ENCODE data around the gene FSTL1.

DNA sequence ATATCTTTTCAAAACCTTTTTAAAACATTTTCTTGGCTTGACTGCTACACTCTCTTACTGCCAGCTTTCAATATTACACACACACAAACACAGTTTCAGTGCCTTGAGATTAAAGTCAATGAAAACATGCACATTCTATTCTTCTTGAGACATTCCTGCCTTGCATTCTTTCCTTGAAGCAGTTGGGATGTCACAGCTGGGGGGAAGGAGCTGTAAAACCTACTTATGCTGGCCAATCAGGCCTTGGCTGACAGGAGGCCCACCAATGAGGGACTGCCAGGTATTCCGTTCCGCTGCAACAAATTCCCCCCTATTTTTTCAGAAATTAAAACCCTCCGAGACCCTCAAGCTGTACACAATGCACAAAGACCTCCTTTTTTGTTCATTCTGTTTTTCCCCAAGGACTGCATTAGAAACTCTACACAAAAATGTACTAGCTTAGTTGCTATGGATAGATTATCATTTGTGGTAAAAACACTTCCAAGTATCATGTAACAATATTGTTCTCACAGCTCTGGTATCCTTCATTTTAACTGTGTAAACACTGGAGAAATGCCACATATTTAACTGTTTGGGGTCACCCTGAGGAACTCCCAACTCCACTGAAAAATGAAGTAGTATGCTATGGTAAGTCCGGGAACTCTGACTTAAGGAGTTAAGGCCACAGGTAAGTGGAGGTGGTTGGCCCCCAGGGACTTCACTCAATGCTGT lies 18.5 kb downstream of the FSTL1 start:
- TF ChIP-seq POLR2A (IDR thresholded peaks at IDR 0.05; ENCODE audit: low read length), result no peak
- TF ChIP-seq GATA1 (IDR thresholded peaks at IDR 0.05; ENCODE audit: low read depth, low read length), result no peak
